Umbilical cord (tissue), 2 donors: Measurements from ENCODE around the gene CENPP. TPM values are rescaled to one million over a fixed set of nuclear protein-coding genes. Genes with fewer than 3 reads are reported as not detected.

Experiments used
- DNase-seq: peaks from one replicate; pipeline ENCODE4 v3.0.0-alpha.2; 2015; ENCODE audit warnings: low spot score
- total RNA-seq: library from RNA; depleted of rRNA; stranded (reverse); fragments of >200 nt; gene quantifications from one replicate; pipeline ENCODE4 v1.2.3, GENCODE V29; 2014; ENCODE audit warnings: low replicate concordance; ENCODE audit not compliant: insufficient read depth

Gene CENPP
- total RNA-seq, 1 donor from 2014 or later, result 8.9 TPM

GRCh38 chr9:92312887-92313623, 12.7 kb upstream of the CENPP start:
- no peak for DNase-seq

- no peak for DNase-seq
Measured at GRCh38 chr9:92313624-92314012, 12.1 kb upstream of the CENPP start.

DNA sequence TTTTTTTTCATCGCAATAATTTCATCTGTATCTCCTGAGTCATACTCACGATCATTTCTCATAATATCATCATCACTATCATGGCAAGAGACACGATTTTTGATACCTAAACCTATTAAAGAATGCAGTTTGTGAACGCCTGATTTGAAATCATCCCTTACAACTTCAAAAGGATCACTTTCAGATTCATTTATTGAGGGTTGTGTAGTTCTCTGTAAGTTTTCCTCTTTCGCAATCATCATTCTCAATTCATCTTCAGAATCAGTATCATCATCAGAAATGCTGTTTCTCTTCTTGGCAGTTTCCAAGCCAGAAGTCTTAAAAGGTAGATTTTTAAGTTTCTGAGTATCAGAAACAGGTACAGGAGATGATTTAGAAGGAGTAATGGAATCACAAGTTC, 10.3 kb upstream of the CENPP start:
- no peak for DNase-seq

DNA sequence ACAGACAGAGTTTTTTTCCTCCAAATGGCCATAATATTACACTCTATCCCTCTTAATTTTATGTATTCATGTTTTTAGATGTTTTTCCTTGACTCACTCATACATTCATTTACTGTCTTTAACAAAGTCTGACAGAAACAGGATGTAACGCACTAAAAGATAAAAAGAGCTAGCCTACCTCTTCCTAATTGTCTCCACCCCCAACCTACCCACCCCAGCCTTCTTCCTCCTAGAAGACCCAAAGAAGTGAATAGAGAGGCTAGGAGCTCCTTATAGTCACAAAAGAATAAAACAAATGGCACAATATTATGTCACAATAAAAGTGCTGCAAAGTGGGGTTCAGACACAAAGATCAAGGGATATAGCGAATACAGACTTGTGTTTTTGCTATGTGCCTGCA, 1.3 kb upstream of the CENPP start:
- no peak for DNase-seq

- DNase-seq, result no peak
Measured at GRCh38 chr9:92324889-92325268, 874 bp upstream of the CENPP start.

- DNase-seq, result no peak
Measured at GRCh38 chr9:92325991-92326500, 293 bp downstream of the CENPP start.

DNA sequence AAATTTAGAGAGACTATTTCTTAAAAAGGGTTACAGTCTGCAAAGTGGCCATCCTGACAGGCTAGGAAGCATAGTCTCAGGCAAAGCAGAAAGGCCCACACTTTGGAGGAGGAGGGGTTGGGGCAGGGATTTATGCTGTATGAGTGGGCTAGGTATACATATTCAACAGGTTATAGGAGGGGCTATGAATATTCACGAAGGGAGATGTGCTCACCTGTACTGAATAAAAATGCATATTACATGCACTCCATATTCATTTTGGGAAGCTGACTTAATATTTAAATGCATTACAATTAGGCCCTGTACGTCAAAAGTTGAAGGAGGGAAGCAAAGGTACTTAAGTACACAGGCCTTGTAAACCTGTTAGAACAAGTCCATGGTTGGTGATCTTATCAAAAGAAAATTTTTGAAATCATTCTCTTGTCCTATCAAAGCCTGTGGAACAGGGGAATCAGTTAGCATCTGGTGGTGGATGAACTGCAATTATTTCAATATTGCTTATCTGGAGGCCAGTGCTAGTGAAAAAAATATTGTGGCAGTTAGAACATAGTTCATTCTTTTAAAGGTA, 1.6 kb downstream of the CENPP start:
- peak; percentile 32 for DNase-seq

GRCh38 chr9:92328225-92328624, 2.5 kb downstream of the CENPP start:
- DNase-seq, result peak; percentile 36

DNA sequence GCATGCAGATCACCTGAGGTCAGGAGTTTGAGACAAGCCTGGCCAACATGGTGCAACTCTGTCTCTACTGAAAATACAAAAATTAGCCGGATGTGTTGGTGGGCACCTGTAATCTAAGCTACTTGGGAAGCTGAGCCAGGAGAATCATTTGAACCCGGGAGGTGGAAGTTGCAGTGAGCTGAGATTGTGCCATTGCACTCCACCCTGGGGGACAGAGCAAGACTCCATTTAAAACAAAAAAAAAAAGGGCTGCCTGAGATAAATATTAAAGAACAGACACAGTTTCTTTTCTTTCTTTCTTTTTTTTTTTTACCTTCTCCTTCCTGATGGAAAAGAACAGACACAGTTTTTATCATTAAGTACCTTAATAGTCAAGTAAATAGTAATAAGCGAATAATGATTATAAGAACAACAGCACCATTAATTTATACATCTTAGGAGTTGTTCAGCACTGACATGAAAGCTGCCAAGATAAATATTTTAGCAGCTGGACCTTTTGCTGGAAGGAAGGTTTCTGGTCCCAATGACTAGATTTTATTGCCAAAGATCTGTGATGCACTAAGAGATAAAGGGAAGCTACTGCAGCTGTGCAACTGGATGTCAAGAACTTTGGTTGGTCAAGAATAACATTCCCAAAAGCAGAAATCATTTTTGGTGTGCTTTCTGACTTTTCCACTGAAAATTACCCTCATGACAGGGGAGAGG, 7.0 kb downstream of the CENPP start:
- DNase-seq, result no peak

DNA sequence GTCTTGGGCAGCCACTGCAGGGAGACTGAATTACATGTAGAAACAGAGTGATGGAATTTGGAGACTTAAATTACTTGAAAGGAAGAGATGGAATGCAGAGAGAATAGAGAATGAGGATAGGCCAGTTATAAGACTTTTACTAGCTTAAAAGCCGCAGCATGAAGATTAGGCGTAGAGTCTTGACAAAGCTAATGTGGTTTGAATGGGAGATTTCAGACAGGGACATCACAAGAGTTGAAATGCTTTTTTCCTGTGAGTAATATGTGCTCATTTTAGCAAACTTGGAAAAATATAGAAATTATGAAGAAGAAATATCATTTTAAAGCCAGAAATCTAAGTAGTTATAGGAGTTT, 7.5 kb downstream of the CENPP start:
- DNase-seq, result no peak

GRCh38 chr9:92341578-92341977, 15.8 kb downstream of the CENPP start:
- DNase-seq, result no peak

DNA sequence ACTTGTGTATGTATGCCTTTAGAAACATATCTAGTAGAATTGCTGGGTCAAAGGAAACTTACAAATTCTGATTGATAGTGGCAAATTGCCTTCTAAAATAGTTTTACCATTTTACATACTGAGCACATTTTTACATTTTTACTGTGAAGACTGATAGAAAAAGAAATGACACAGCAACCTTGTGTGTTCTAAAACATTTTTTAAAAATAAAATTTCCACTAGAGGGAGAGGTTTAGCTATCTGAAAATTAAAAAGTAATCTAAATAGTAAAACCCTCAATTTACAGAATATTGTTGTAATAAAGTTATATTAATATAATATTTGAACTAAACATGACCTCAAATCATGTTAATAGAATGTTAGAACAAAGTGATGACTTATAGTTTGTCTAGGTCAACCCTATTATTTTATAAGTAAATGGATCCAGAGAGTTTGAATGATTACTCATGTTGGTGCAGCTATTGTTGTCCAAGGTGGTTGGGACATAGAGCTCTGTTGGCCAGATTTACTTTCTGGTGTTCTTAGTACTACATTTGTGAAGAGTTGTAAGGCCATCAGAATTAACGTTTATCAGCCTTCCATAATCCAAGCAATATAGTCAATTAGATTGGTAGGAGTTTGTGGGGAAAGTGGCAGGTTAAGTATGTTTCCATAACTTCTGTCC, 17.2 kb downstream of the CENPP start:
- no peak for DNase-seq

DNA sequence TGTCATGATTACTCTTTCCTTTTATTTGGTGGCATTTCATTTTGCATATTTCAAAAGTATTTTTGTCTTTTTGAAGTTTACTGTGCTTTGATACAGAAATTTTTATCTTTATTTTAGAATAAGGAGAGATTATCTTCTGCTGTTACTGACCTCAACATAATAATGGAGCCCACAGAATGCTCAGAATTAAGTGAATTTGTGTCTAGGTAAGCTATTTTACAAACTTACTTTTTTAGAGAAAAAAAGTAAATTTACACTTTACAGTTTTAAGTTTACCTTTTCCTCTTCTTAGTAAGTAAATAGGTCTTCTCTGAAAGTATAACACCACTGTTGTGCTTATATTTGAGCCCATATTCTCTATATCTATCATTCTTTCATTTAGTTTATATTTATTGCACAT, 19.8 kb downstream of the CENPP start:
- DNase-seq, result no peak

DNA sequence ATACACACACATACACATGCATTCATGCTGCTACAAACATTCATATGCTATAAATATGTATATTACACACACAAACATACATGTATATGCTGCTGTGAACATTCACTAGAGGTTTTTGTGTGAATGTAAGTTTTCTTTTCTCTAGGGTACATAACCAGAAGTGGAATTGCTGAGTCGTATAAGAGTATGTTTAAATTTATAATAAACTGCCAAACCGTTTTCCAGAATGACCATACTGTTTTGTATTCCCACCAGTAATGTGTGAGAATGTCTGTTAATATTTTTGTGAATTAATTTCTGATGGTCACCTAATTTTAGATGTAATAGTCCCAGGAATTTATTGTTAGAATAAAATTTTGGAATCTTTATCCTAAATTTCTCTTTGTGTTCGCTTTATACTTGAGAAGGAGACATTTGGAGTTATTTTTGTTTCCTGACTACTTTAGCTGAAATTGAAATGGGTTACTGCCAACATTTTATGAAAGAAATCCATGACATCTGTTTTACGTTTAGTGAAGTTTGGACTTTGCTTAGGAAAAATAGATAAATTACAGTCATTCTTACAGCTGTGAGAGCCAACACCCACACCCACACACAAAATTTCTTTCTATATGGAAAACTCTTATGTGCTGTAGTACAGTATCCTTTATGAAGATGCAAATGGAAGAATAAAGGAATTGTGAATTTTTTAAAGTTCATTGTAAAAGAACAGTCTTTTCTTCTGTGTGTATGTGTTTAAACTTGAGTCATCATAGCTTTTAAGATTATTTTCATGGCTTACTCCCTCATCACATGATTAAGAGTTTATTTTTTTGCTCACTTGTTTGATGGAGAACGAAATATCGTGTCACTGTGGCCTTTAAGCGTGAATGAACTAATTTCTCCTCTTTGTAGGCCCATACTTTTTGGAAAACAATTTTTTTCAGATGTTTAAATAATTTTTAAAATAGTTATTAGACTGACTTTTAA, 24.3 kb downstream of the CENPP start:
- DNase-seq, result peak; percentile 92

DNA sequence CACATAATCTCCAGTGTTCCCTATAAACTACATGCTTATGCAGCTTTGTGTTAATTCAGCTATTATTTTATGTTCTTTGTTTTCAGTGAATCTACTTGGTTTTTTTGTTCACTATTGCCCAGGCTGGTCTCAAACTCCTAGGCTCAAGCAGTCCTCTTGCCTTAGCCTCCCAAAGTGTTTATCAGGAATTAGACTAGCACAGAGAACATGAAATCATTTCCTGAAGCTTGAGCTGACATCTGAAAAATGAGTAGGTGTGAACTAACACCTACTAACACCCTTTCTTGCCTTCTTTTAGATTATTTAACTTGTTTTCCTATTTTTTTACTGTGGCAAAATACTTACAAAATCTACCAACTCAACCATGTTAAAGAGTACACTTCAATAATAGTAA, 25.0 kb downstream of the CENPP start:
- DNase-seq, result no peak

GRCh38 chr9:92353051-92353450, 27.3 kb downstream of the CENPP start:
- DNase-seq, result no peak

GRCh38 chr9:92359394-92359995, 33.7 kb downstream of the CENPP start:
- DNase-seq, result peak; percentile 89

DNA sequence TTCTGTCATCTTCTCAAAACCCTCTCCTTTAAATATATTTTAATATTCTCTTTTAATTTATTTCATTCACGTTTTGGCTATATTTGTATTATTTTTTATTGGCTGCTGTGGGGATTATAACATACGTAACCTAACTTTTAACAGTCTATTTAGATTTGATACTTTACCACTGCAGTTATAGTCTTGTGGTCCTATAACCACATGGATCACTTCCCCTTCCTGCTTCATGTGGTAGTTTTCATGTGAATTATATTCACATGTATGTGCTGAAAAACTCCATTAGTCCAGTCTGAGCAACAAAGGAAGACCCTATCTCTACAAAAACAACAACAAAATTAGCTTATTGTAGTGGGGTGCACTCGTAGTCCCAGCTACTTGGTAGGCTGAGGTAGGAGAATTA, 34.3 kb downstream of the CENPP start:
- peak; percentile 16 for DNase-seq

DNA sequence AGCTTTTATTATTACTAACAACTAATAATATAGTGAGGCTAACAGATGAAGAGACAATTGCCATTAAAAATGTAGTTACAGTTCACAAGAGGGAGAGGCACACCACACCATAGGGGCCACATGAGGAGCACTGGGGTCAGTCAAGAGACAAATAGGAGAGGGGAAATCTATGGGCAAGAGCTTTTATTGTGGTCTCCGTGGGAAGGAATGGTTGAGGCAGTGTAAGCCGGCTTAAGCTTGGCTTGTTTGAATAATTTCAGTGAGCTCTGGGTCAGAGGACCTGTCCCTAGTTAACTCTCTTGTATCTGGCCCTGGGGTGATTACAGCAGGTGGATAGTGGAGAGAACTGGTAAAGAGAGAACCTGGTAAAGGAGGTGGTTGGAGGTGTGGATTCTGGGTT, 43.3 kb downstream of the CENPP start:
- no peak for DNase-seq

DNA sequence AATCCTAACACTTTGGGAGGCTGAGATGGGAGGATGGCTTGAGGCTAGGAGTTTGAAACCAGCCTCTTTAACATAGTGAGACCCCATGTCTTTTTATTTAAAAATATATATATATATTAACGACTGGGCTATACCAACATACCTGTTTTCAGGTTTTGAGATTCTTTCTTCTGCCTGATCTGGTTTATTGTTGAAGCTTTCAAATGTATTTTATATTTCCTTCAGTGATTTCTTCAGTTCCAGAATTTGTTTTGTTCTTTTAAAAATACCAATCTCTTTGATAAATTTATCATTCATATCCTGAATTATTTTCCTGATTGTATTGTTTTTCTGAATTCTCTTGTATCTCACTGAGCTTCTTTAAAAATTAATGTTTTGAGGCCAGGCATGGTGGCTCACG, 47.4 kb downstream of the CENPP start:
- DNase-seq, result no peak

DNA sequence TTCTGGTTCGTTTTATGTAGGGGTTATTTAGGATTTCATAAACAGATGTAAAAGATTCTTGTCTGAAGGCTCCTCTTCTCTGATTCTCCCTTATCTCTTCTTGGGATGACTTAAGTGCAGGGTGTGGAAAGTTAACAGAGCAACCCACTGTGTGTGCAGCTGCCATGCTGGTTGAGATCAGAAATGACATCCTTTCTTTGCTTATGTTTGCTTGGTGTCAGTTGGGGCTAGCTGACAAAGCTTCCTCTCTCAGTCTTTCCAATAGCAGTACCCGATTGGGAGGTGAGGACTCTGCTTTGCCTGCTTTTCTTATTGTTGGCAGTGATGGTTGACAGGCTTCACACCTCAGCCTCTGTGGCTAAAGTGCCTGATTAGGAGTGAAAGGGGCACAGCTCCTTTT, 52.1 kb downstream of the CENPP start:
- DNase-seq, result peak; percentile 92
